K562 (cell line): Measurements from ENCODE around the gene YWHAB. TPM values are rescaled to one million over a fixed set of nuclear protein-coding genes. Genes with fewer than 3 reads are reported as not detected.

ENCODE experiments used
- ATAC-seq: fragments of 200-7000 bp; cut with Tn5 transposase; 3 replicates; pipeline ENCODE4 v1.9.1; 2020; ENCODE audit warnings: moderate library complexity
- BruUV-seq: library from RNA; stranded (reverse); fragments of 400-500 nt; replicated peaks from 2 replicates; lab custom pipeline; 2021; lab: Mats Ljungman, UMichigan
- CTCF ChIA-PET: fragments of 300-600 bp; formaldehyde crosslinking; extraction: SDS; loops from one replicate; lab custom pipeline; 2021; ENCODE audit warnings: low intra/inter-chr PET ratio; lab: Yijun Ruan, JAX
- POLR2A ChIA-PET: fragments of 300-600, 350-650 bp; sonication (Branson Sonifier 250); formaldehyde crosslinking; extraction: SDS; loops from one replicate; lab custom pipeline; 2021; ENCODE audit warnings: antibody characterized with exemption, inconsistent platforms; lab: Yijun Ruan, JAX
- DNase-seq, 4 experiments: peaks; one replicate each; pipeline versions ENCODE4 v3.0.0 to v3.0.0-alpha.2; 2011 to 2018; ENCODE audit warnings: low spot score in 3 of 4, mixed read lengths in 3 of 4; ENCODE audit errors: extremely low read depth in 1 of 4
- FAIRE-seq: peaks from 2 replicates; lab custom pipeline; 2011; peaks lifted over from hg19 to GRCh38; lab: Jason Lieb, UNC
- H2AFZ ChIP-seq: 2 replicates; pipeline ENCODE4 v1.6.0; 2011; ENCODE audit warnings: low read depth, low read length, control low read depth, inconsistent platforms
- H3K27ac ChIP-seq: fragments of 200-600 bp; 3 replicates; pipeline ENCODE4 v1.8.0; 2011; ENCODE audit warnings: low read depth, mild to moderate bottlenecking, control low read depth, inconsistent platforms, low read length, moderate library complexity, mixed read lengths; ENCODE audit errors: extremely low read depth
- H3K27me3 ChIP-seq, 2 experiments: fragments of 300-600 bp in 1 of 2; 2 replicates in 1 of 2; 3 replicates in 1 of 2; pipeline versions ENCODE4 v1.6.0 to v1.8.0; 2011; ENCODE audit warnings: inconsistent platforms in 2 of 2, low read length in 2 of 2, mild to moderate bottlenecking in 1 of 2, mixed read lengths in 1 of 2, moderate library complexity in 1 of 2; ENCODE audit not compliant: control insufficient read depth in 2 of 2, insufficient read depth in 2 of 2
- H3K36me3 ChIP-seq: fragments of 300-600 bp; 3 replicates; pipeline ENCODE4 v1.8.0; 2011; ENCODE audit warnings: mild to moderate bottlenecking, low read length, inconsistent platforms; ENCODE audit not compliant: control insufficient read depth, insufficient read depth
- H3K4me1 ChIP-seq, 2 experiments: fragments of 200-600 bp in 1 of 2; replicated peaks in 1 of 2; 2 replicates in 1 of 2; 3 replicates in 1 of 2; pipeline versions ENCODE4 v1.5.1 to v1.8.0; 2011; ENCODE audit warnings: inconsistent platforms in 2 of 2, low read length in 2 of 2, mild to moderate bottlenecking in 1 of 2, mixed read lengths in 1 of 2, moderate library complexity in 1 of 2; ENCODE audit not compliant: control insufficient read depth in 2 of 2, insufficient read depth in 2 of 2
- H3K4me2 ChIP-seq: 2 replicates; pipeline ENCODE4 v1.6.1; 2011; ENCODE audit warnings: low read length, control low read depth, inconsistent platforms, mixed read lengths; ENCODE audit not compliant: insufficient read depth
- H3K4me3 ChIP-seq: fragments of 200-600 bp; sonication (generic), shearing (Covaris generic); 2 replicates; pipeline ENCODE4 v1.5.1; 2016; ENCODE audit warnings: control low read depth, inconsistent platforms
- H3K79me2 ChIP-seq: fragments of 200-600 bp; 3 replicates; pipeline ENCODE4 v1.8.0; 2011; ENCODE audit warnings: low read length, inconsistent platforms; ENCODE audit not compliant: control insufficient read depth, insufficient read depth
- H3K9ac ChIP-seq, 2 experiments: 2 replicates each; pipeline versions ENCODE4 v1.6.0 to v1.6.1; 2011; ENCODE audit warnings: low read depth in 2 of 2, low read length in 2 of 2, control low read depth in 1 of 2, inconsistent platforms in 1 of 2, mild to moderate bottlenecking in 1 of 2, mixed read lengths in 1 of 2; ENCODE audit not compliant: insufficient read depth in 1 of 2
- H3K9me1 ChIP-seq: one replicate; pipeline ENCODE4 v1.6.0; 2011; ENCODE audit warnings: inconsistent platforms, mild to moderate bottlenecking, low read length, moderate library complexity; ENCODE audit not compliant: control insufficient read depth, insufficient read depth
- H3K9me3 ChIP-seq: replicated peaks from 2 replicates; pipeline ENCODE4 v1.5.1; 2011; ENCODE audit warnings: low read depth, low read length, inconsistent platforms; ENCODE audit not compliant: control insufficient read depth, insufficient read depth
- H4K20me1 ChIP-seq: replicated peaks from 2 replicates; pipeline ENCODE4 v1.6.1; 2011; ENCODE audit warnings: low read length, inconsistent platforms, mixed read lengths; ENCODE audit not compliant: control insufficient read depth, insufficient read depth
- EWSR1 ChIP-seq: fragments of 450-650 bp; IDR thresholded peaks from 2 replicates; pipeline ENCODE4 v1.6.1; 2018; ENCODE audit warnings: borderline replicate concordance, mild to moderate bottlenecking, low read depth, moderate library complexity; ENCODE audit not compliant: partially characterized antibody
- GABPB2 ChIP-seq: fragments of 250-450 bp; sonication (Bioruptor Pico); conservative IDR thresholded peaks from 2 replicates; pipeline ENCODE4 v1.5.1; 2021; ENCODE audit warnings: mild to moderate bottlenecking
- HDAC8 ChIP-seq: fragments of 450-650 bp; IDR thresholded peaks from 2 replicates; pipeline ENCODE4 v1.6.1; 2016; ENCODE audit warnings: mild to moderate bottlenecking, missing genetic modification characterization, moderate library complexity, missing compliant biosample characterization
- KAT7 ChIP-seq: sonication (generic); formaldehyde crosslinking; IDR thresholded peaks from 2 replicates; pipeline ENCODE4 v1.8.0; 2022; ENCODE audit warnings: missing genetic modification reagents, mild to moderate bottlenecking, borderline replicate concordance
- MAZ ChIP-seq, 2 experiments: fragments of 450-650 bp in 1 of 2; sonication (generic) in 1 of 2; formaldehyde crosslinking; IDR thresholded peaks in 1 of 2; conservative IDR thresholded peaks in 1 of 2; 2 replicates each; pipeline versions ENCODE4 v1.4.0 to v1.5.0; 2020; ENCODE audit warnings: mild to moderate bottlenecking in 1 of 2, missing genetic modification reagents in 1 of 2
- RBFOX2 ChIP-seq: fragments of 200-400 bp; formaldehyde crosslinking; IDR thresholded peaks from 2 replicates; pipeline ENCODE4 v1.6.1; 2017; ENCODE audit warnings: low read depth, mild to moderate bottlenecking, low read length, moderate library complexity
- TCF15 ChIP-seq: fragments of 250-450 bp; sonication (Bioruptor Pico); IDR thresholded peaks from 2 replicates; pipeline ENCODE4 v1.8.0; 2022; ENCODE audit warnings: moderate library complexity, mild to moderate bottlenecking, inconsistent platforms
- TSHZ1 ChIP-seq: fragments of 250-450 bp; sonication (Bioruptor Pico); IDR thresholded peaks from 2 replicates; pipeline ENCODE4 v1.4.0; 2020; ENCODE audit warnings: mild to moderate bottlenecking, moderate library complexity
- ZC3H11A ChIP-seq: IDR thresholded peaks from 2 replicates; pipeline ENCODE4 v1.6.1; 2012; ENCODE audit warnings: low read depth, low read length, improper control_type of control experiment
- ZNF589 ChIP-seq: fragments of 200-800 bp; sonication (Bioruptor generic); IDR thresholded peaks from 2 replicates; pipeline ENCODE4 v1.6.1; 2016; ENCODE audit warnings: low read depth, missing genetic modification characterization, missing compliant biosample characterization
- ZNF592 ChIP-seq: fragments of 450-650 bp; IDR thresholded peaks from 2 replicates; pipeline ENCODE4 v1.6.1; 2017; ENCODE audit warnings: antibody characterized with exemption, mild to moderate bottlenecking
- WGBS: fragments of 100-300 bp; shearing (Covaris generic); methylation state at CpG from one replicate; pipeline ENCODE4 v1.1.6; 2016; ENCODE audit warnings: low coverage, mixed read lengths; ENCODE audit not compliant: insufficient coverage; ENCODE audit errors: missing lambda C conversion rate; 5-methylcytosine and 5-hydroxymethylcytosine counted together
- in situ Hi-C: fragments of 300-500 bp; cut with MboI; formaldehyde crosslinking; loops from 4 replicates; pipeline ENCODE4 v1.15.0; 2018; ENCODE audit warnings: inconsistent platforms, mixed read lengths
- intact Hi-C: fragments of 100-400 bp; cut with micrococcal nuclease; formaldehyde crosslinking; loops from 2 replicates; pipeline ENCODE4 v1.14.2; 2022
- polyA plus RNA-seq, 8 experiments: library from polyadenylated mRNA; depleted of rRNA in 4 of 8; stranded (reverse) in 5 of 8; unstranded in 3 of 8; fragments of >200 nt; fragmentation: Nextera tagmentation in 2 of 8; fragmentation: Illumina TruSeq in 1 of 8; extraction: Ambion mirVana in 2 of 8; extraction: Trizol in 1 of 8; gene quantifications; 2 replicates each; pipeline versions ENCODE4 v1.2.1 to v1.2.3, GENCODE V29; 2011 to 2014; ENCODE audit warnings: inconsistent platforms in 1 of 8, missing spikeins in 1 of 8
- total RNA-seq, 7 experiments: library from RNA; depleted of rRNA in 6 of 7; stranded (reverse); fragments of >200 nt in 6 of 7; fragmentation: Illumina TruSeq in 2 of 7; extraction: Trizol in 2 of 7; gene quantifications; 2 replicates each; pipeline versions ENCODE4 v1.2.1 to v1.2.3, GENCODE V29; 2011 to 2021; ENCODE audit warnings: low replicate concordance in 1 of 7
- TF ChIP-seq, protein P1 (sequence below): fragments of 450-650 bp; formaldehyde crosslinking; conservative IDR thresholded peaks from 2 replicates; pipeline ENCODE4 v1.4.0; 2022; ENCODE audit warnings: mild to moderate bottlenecking, missing genetic modification characterization

The YWHAB gene
- total and polyA plus RNA-seq, 9 of the 15 experiments (the other 6 are each of a cell fraction or from before 2014, with no cell fraction given): 60.6 to 185 (median 96.1) TPM

DNA sequence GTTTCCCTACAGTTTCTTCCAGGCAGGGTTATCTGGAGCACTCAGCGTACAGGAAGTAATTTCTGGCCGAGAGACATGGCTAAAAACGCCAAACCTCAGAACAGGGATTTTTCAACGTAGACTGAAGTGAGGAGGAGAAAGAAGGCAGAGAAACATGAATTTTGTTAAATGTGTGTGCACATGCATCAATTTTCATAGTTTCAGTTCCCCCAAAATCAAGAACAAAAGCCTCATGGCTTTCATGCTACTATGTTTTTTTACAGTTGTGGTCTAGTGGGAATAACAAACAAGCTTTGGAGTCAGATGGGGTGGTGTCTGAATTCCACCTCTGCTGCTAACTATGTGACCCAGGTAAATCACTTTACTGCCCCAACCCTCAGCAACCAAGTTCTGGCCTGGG, 69.8 kb downstream of the YWHAB start:
- Histone ChIP-seq H3K9ac (no peak overlapping the region), H3K4me1 (peaks cover 8 to 9% of the 10 kb centered on the region in 2 experiments; a peak in 4 of 5 replicates), H3K4me3 (no peak overlapping the region)
- TF ChIP-seq EWSR1: no peak
- no peak for TF ChIP-seq TSHZ1 (CRISPR knock-in tag)
- no peak for TF ChIP-seq ZC3H11A
- no peak for TF ChIP-seq RBFOX2
- no peak for TF ChIP-seq MAZ (CRISPR knock-in tag; conservative IDR thresholded peaks at IDR 0.05 in 1 of 2, IDR thresholded peaks at IDR 0.05 in 1 of 2)
- no peak for TF ChIP-seq TCF15 (CRISPR knock-in tag)
- no peak for TF ChIP-seq KAT7 (CRISPR knock-in tag)
- TF ChIP-seq HDAC8 (tag): no peak
- TF ChIP-seq GABPB2: no peak
- TF ChIP-seq, protein P1, sequence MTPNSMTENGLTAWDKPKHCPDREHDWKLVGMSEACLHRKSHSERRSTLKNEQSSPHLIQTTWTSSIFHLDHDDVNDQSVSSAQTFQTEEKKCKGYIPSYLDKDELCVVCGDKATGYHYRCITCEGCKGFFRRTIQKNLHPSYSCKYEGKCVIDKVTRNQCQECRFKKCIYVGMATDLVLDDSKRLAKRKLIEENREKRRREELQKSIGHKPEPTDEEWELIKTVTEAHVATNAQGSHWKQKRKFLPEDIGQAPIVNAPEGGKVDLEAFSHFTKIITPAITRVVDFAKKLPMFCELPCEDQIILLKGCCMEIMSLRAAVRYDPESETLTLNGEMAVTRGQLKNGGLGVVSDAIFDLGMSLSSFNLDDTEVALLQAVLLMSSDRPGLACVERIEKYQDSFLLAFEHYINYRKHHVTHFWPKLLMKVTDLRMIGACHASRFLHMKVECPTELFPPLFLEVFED: no peak
- TF ChIP-seq ZNF589 (CRISPR knock-in tag): no peak
- no peak for TF ChIP-seq ZNF592
- TF ChIP-seq, all 486 proteins: peak for 0
- no peaks in the 10 kb centered on the region for H4K20me1 ChIP-seq
- DNase-seq (no peak), FAIRE-seq (no peak), ATAC-seq (no peak)
- H3K36me3 ChIP-seq: peaks cover 85% of the 10 kb centered on the region
- intact Hi-C loops (no loop called here), in situ Hi-C loops (no loop called here)
- H3K27ac ChIP-seq: no peak overlapping the region
- H3K27me3 ChIP-seq: no peaks in the 10 kb centered on the region
- BruUV-seq: no TSS peak
- no peaks in the 10 kb centered on the region for H3K9me3 ChIP-seq
- H2AFZ ChIP-seq: no peak overlapping the region
- CTCF ChIA-PET: no interaction called here
- WGBS: 84% methylated on average over 4 of the region's 4 CpGs
- POLR2A ChIA-PET: no interaction called here
- H3K9me1 ChIP-seq: no peaks in the 10 kb centered on the region
- H3K79me2 ChIP-seq: peaks cover 45% of the 10 kb centered on the region
- no peak overlapping the region for H3K4me2 ChIP-seq
